H9 (cell line): ENCODE data around the gene ANKFY1. TPM values are rescaled to one million over a fixed set of nuclear protein-coding genes. Genes with fewer than 3 reads are reported as not detected.
A peak's percentile ranks its signal among the peaks of the same experiment; 100 is the strongest.

Experiments used
- DNase-seq: peaks from one replicate; pipeline ENCODE4 v3.0.0-alpha.2; 2017
- H2AFZ ChIP-seq: one replicate; pipeline ENCODE4 v1.6.1; 2013; ENCODE audit warnings: mild to moderate bottlenecking, low read length, control low read depth, moderate library complexity
- H2AK5ac ChIP-seq: 2 replicates; pipeline ENCODE4 v1.6.1; 2013; ENCODE audit warnings: low read length, control low read depth, mixed read lengths; ENCODE audit not compliant: insufficient read length
- H2BK120ac ChIP-seq: one replicate; pipeline ENCODE4 v1.6.1; 2013; ENCODE audit warnings: low read depth, mild to moderate bottlenecking, low read length, control low read depth, inconsistent platforms; ENCODE audit not compliant: poor library complexity, severe bottlenecking
- H2BK12ac ChIP-seq: 2 replicates; pipeline ENCODE4 v1.6.1; 2013; ENCODE audit warnings: low read length, control low read depth, mixed read lengths, low read depth; ENCODE audit not compliant: insufficient read length
- H2BK15ac ChIP-seq: 2 replicates; pipeline ENCODE4 v1.6.1; 2013; ENCODE audit warnings: low read depth, low read length, control low read depth
- H2BK20ac ChIP-seq: one replicate; pipeline ENCODE4 v1.6.1; 2013; ENCODE audit warnings: low read depth, mild to moderate bottlenecking, low read length, control low read depth, inconsistent platforms; ENCODE audit not compliant: poor library complexity, severe bottlenecking
- H2BK5ac ChIP-seq: 2 replicates; pipeline ENCODE4 v1.6.1; 2013; ENCODE audit warnings: low read length, control low read depth, mixed read lengths; ENCODE audit not compliant: insufficient read length
- H3K14ac ChIP-seq: 2 replicates; pipeline ENCODE4 v1.6.1; 2013; ENCODE audit warnings: low read length, control low read depth; ENCODE audit not compliant: insufficient read depth
- H3K18ac ChIP-seq: 2 replicates; pipeline ENCODE4 v1.6.1; 2013; ENCODE audit warnings: low read depth, mild to moderate bottlenecking, mixed read lengths, low read length, control low read depth; ENCODE audit not compliant: insufficient read length
- H3K23ac ChIP-seq: 2 replicates; pipeline ENCODE4 v1.6.1; 2013; ENCODE audit warnings: low read length, control low read depth, mixed read lengths, low read depth; ENCODE audit not compliant: insufficient read length
- H3K23me2 ChIP-seq: 2 replicates; pipeline ENCODE4 v1.6.1; 2013; ENCODE audit warnings: low read depth, mild to moderate bottlenecking, mixed read lengths, low read length, control low read depth; ENCODE audit not compliant: insufficient read length, poor library complexity, severe bottlenecking
- H3K27ac ChIP-seq: 2 replicates; pipeline ENCODE4 v1.5.1; 2013; ENCODE audit warnings: low read length, control low read depth, mixed read lengths, low read depth; ENCODE audit not compliant: insufficient read length
- H3K27me3 ChIP-seq: 2 replicates; pipeline ENCODE4 v1.6.1; 2013; ENCODE audit warnings: low read length, control low read depth, inconsistent platforms; ENCODE audit not compliant: insufficient read depth
- H3K4ac ChIP-seq: 2 replicates; pipeline ENCODE4 v1.6.1; 2013; ENCODE audit warnings: low read depth, mild to moderate bottlenecking, control low read depth, inconsistent platforms, low read length, moderate library complexity
- H3K4me1 ChIP-seq: 2 replicates; pipeline ENCODE4 v1.6.1; 2013; ENCODE audit warnings: low read length, control low read depth, inconsistent platforms; ENCODE audit not compliant: insufficient read depth
- H3K4me2 ChIP-seq: 2 replicates; pipeline ENCODE4 v1.6.1; 2013; ENCODE audit warnings: low read length, control low read depth, mixed read lengths; ENCODE audit not compliant: insufficient read length, insufficient read depth
- H3K56ac ChIP-seq: 2 replicates; pipeline ENCODE4 v1.6.1; 2013; ENCODE audit warnings: low read depth, mild to moderate bottlenecking, mixed read lengths, low read length, control low read depth; ENCODE audit not compliant: insufficient read length
- H3K79me1 ChIP-seq: 2 replicates; pipeline ENCODE4 v1.6.1; 2013; ENCODE audit warnings: low read depth, mild to moderate bottlenecking, moderate library complexity, low read length, control low read depth, inconsistent platforms; ENCODE audit not compliant: insufficient read depth, poor library complexity, severe bottlenecking
- H3K79me2 ChIP-seq: 2 replicates; pipeline ENCODE4 v1.6.1; 2013; ENCODE audit warnings: low read length, control low read depth, inconsistent platforms; ENCODE audit not compliant: insufficient read depth
- H3K9ac ChIP-seq: 2 replicates; pipeline ENCODE4 v1.6.1; 2013; ENCODE audit warnings: low read length, control low read depth, mixed read lengths; ENCODE audit not compliant: insufficient read length; ENCODE audit errors: extremely low read depth
- H3K9me3 ChIP-seq: one replicate; pipeline ENCODE4 v1.6.1; 2013; ENCODE audit warnings: low read depth, low read length, inconsistent platforms; ENCODE audit not compliant: control insufficient read depth
- H3T11ph ChIP-seq: one replicate; pipeline ENCODE4 v1.6.1; 2013; ENCODE audit warnings: mild to moderate bottlenecking, low read length, control low read depth, inconsistent platforms
- H4K20me1 ChIP-seq: one replicate; pipeline ENCODE4 v1.6.1; 2013; ENCODE audit not compliant: control insufficient read depth, insufficient read length, insufficient read depth
- H4K5ac ChIP-seq: 2 replicates; pipeline ENCODE4 v1.6.1; 2013; ENCODE audit warnings: low read depth, mild to moderate bottlenecking, mixed read lengths, low read length, control low read depth; ENCODE audit not compliant: insufficient read length
- H4K8ac ChIP-seq: replicated peaks from 2 replicates; pipeline ENCODE4 v1.6.1; 2013; ENCODE audit warnings: low read length, control low read depth, mixed read lengths, low read depth; ENCODE audit not compliant: insufficient read length
- H4K91ac ChIP-seq: 2 replicates; pipeline ENCODE4 v1.6.1; 2013; ENCODE audit warnings: low read depth, mild to moderate bottlenecking, moderate library complexity, mixed read lengths, low read length, control low read depth; ENCODE audit not compliant: insufficient read length
- H3K27ac Mint-ChIP-seq, 3 experiments: 2 replicates in 2 of 3; 3 replicates in 1 of 3; pipeline ENCODE4 v1.8.0; 2020 to 2021; ENCODE audit warnings: mixed read lengths in 3 of 3, mild to moderate bottlenecking in 1 of 3, moderate library complexity in 1 of 3
- H3K27me3 Mint-ChIP-seq: 2 replicates; pipeline ENCODE4 v1.8.0; 2021; ENCODE audit warnings: low read depth, mild to moderate bottlenecking, moderate library complexity, mixed read lengths
- H3K36me3 Mint-ChIP-seq, 3 experiments: 2 replicates in 2 of 3; 3 replicates in 1 of 3; pipeline ENCODE4 v1.8.0; 2020 to 2021; ENCODE audit warnings: low read depth in 3 of 3, mixed read lengths in 3 of 3; ENCODE audit not compliant: insufficient read depth in 1 of 3
- H3K4me1 Mint-ChIP-seq, 2 experiments: 2 replicates each; pipeline ENCODE4 v1.8.0; 2020; ENCODE audit warnings: mixed read lengths in 2 of 2
- H3K4me3 Mint-ChIP-seq, 2 experiments: 2 replicates in 1 of 2; 3 replicates in 1 of 2; pipeline ENCODE4 v1.8.0; 2020 to 2021; ENCODE audit warnings: mild to moderate bottlenecking in 2 of 2, mixed read lengths in 2 of 2, moderate library complexity in 1 of 2
- H3K9me3 Mint-ChIP-seq, 2 experiments: 2 replicates in 1 of 2; 3 replicates in 1 of 2; pipeline ENCODE4 v1.8.0; 2020; ENCODE audit warnings: mild to moderate bottlenecking in 2 of 2, mixed read lengths in 2 of 2, moderate library complexity in 1 of 2
- CTCF ChIP-seq: fragments of 200-600 bp; sonication (generic); conservative IDR thresholded peaks from 3 replicates; pipeline ENCODE4 v1.8.0; 2021; ENCODE audit warnings: antibody characterized with exemption, mild to moderate bottlenecking
- WGBS: extraction: QIAGEN DNeasy Blood & Tissue Kit; methylation state at CpG from one replicate; pipeline ENCODE4 v1.1.7; 2013; ENCODE audit warnings: missing lambda C conversion rate, low lambda C conversion rate, mixed read lengths; ENCODE audit not compliant: insufficient read length; ENCODE audit errors: extremely low coverage; 5-methylcytosine and 5-hydroxymethylcytosine counted together
- total RNA-seq: library from RNA; stranded (reverse); gene quantifications from 2 replicates; pipeline ENCODE4 v1.2.1, GENCODE V29; 2021

The ANKFY1 gene
- total RNA-seq, 1 experiment from 2014 or later: 51.9 TPM

GRCh38 chr17:4124999-4125398 lies 138.8 kb downstream of the ANKFY1 start:
- Histone ChIP-seq H4K8ac (no peak overlapping the region), H3K4me2 (no peak overlapping the region), H3K23ac (no peak overlapping the region), H2BK12ac (no peak overlapping the region), H3K18ac (no peak overlapping the region), H2BK15ac (no peak overlapping the region), H4K91ac (no peak overlapping the region), H3K14ac (no peak overlapping the region), H2AK5ac (no peak overlapping the region), H3K27ac (no peak overlapping the region), H3K4ac (no peak overlapping the region), H3K56ac (no peak overlapping the region), H3T11ph (no peak overlapping the region), H4K20me1 (no peaks in the 10 kb centered on the region), H3K9me3 (no peaks in the 10 kb centered on the region), H3K79me1 (no peaks in the 10 kb centered on the region), H2BK20ac (no peak overlapping the region), H3K27me3 (no peaks in the 10 kb centered on the region), H3K23me2 (no peaks in the 10 kb centered on the region), H4K5ac (no peak overlapping the region), H2BK120ac (no peak overlapping the region), H2AFZ (no peak overlapping the region), H3K4me1 (peaks cover 3% of the 10 kb centered on the region; the same call in 1 of the 2 replicates), H2BK5ac (no peak overlapping the region), H3K9ac (no peak overlapping the region), H3K79me2 (no peaks in the 10 kb centered on the region)
- WGBS: no CpG with 5 or more reads among the region's 2 CpGs
- H3K27me3 Mint-ChIP-seq: no peaks in the 10 kb centered on the region
- H3K36me3 Mint-ChIP-seq: peaks cover 0 to 30% (median 24%) of the 10 kb centered on the region in 3 experiments; a peak in 5 of 7 replicates
- H3K9me3 Mint-ChIP-seq: no peaks in the 10 kb centered on the region
- H3K4me1 Mint-ChIP-seq: peaks cover 12% of the 10 kb centered on the region in 2 experiments
- no peak overlapping the region for H3K4me3 Mint-ChIP-seq
- TF ChIP-seq CTCF: no peak
- H3K27ac Mint-ChIP-seq: peak overlapping the region; percentile 45 to 91 (median 67)
- DNase-seq: no peak
